ENCODE results near the gene NMUR2.

Gene NMUR2

GRCh38 chr5:152355061-152355460 is 50.0 kb downstream of the NMUR2 start:
- no peaks in the 10 kb centered on the region for H3K36me3 ChIP-seq (ENCODE audit: control insufficient read depth in 1 of 2, insufficient read depth in 2 of 2, low read length in 2 of 2)
- no peak overlapping the region for H3K27ac ChIP-seq (ENCODE audit: low read depth, low read length)
- H3K4me1 ChIP-seq (ENCODE audit: control insufficient read depth in 1 of 2, insufficient read depth in 2 of 2, low read length in 2 of 2) = no peaks in the 10 kb centered on the region
- no peak overlapping the region for H3K9ac ChIP-seq (ENCODE audit: low read depth in 1 of 2, low read length in 2 of 2)
- H3K27me3 ChIP-seq (ENCODE audit: control insufficient read depth in 1 of 2, insufficient read depth in 2 of 2, low read length in 2 of 2) = no peaks in the 10 kb centered on the region
- no peak overlapping the region for H3K4me3 ChIP-seq (ENCODE audit: low read depth in 1 of 2, low read length in 2 of 2)
- no peaks in the 10 kb centered on the region for H3K9me3 ChIP-seq (ENCODE audit: control insufficient read depth in 1 of 2, low read length in 2 of 2)

- Histone ChIP-seq H3K36me3 (ENCODE audit: control insufficient read depth in 1 of 2, insufficient read depth in 2 of 2, low read length in 2 of 2) (no peaks in the 10 kb centered on the region), H3K9me3 (ENCODE audit: control insufficient read depth in 1 of 2, low read length in 2 of 2) (no peaks in the 10 kb centered on the region), H3K27ac (ENCODE audit: low read depth, low read length) (no peak overlapping the region), H3K4me3 (ENCODE audit: low read depth in 1 of 2, low read length in 2 of 2) (no peak overlapping the region), H3K9ac (ENCODE audit: low read depth in 1 of 2, low read length in 2 of 2) (no peak overlapping the region), H3K4me1 (ENCODE audit: control insufficient read depth in 1 of 2, insufficient read depth in 2 of 2, low read length in 2 of 2) (no peaks in the 10 kb centered on the region), H3K27me3 (ENCODE audit: control insufficient read depth in 1 of 2, insufficient read depth in 2 of 2, low read length in 2 of 2) (no peaks in the 10 kb centered on the region)
Observed at GRCh38 chr5:152353001-152353400, 52.1 kb downstream of the NMUR2 start.

DNA sequence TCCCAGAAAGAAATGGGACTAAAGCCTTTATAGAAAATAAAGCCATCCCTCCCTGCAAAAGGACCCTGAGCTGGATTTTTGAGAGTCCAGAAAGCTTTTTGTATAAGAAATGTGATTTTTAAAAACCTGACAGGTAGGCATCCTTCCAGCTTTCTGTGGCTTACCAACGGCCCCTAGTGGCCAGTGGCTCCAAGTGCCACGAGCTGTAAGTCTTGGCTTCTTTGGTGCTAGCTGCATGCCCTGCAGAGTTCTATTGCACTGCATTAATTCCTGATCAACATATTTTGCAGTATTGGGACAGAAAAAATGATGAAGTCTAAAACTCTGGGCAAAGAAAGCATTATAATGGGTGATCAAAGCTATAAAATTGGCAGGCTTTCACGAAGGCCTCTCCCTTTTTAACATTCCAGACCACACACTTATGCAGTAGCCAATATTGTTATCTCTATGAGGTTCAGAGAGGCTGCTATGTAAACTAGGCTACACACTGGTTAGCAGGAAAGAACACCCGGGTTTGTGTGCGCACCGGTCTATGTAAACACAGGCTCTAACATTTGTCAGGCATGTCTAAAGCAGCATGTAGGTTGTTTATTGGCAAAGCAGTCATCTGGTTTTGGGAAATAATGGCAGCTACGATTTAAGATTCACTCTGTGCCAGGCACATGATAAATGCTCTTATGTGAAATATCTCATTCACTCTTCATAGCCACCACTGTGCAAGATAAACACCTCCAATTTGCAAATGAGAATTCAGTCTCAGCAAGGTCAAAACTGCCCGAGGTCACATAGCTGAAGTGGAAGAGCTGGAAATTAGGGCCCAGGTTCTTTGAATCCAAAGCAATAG is 55.2 kb downstream of the NMUR2 start:
- Histone ChIP-seq H3K36me3 (ENCODE audit: control insufficient read depth in 1 of 2, insufficient read depth in 2 of 2, low read length in 2 of 2) (no peaks in the 10 kb centered on the region), H3K27ac (ENCODE audit: low read depth, low read length) (no peak overlapping the region), H3K9ac (ENCODE audit: low read depth in 1 of 2, low read length in 2 of 2) (no peak overlapping the region), H3K4me3 (ENCODE audit: low read depth in 1 of 2, low read length in 2 of 2) (no peak overlapping the region), H3K9me3 (ENCODE audit: control insufficient read depth in 1 of 2, low read length in 2 of 2) (no peaks in the 10 kb centered on the region), H3K4me1 (ENCODE audit: control insufficient read depth in 1 of 2, insufficient read depth in 2 of 2, low read length in 2 of 2) (no peaks in the 10 kb centered on the region), H3K27me3 (ENCODE audit: control insufficient read depth in 1 of 2, insufficient read depth in 2 of 2, low read length in 2 of 2) (no peaks in the 10 kb centered on the region)

All from duodenal mucosa (tissue), 2 donors.